Endothelial cell of umbilical vein (primary cell): ENCODE data around the gene FATE1. TPM values are rescaled to one million over a fixed set of nuclear protein-coding genes. Genes with fewer than 3 reads are reported as not detected.

Experiments
- BruUV-seq: library from RNA; stranded (reverse); fragments of 400-500 nt; replicated peaks from 2 replicates; lab custom pipeline; 2021; lab: Mats Ljungman, UMichigan
- CTCF ChIA-PET: fragments of 300-600, 350-600 bp; sonication (Branson Sonifier 250); formaldehyde crosslinking; loops from one replicate; lab custom pipeline; 2021; ENCODE audit warnings: antibody characterized with exemption, inconsistent platforms; lab: Charles Lee
- POLR2A ChIA-PET: fragments of 300-600, 350-600 bp; sonication (Branson Sonifier 250); formaldehyde crosslinking; loops from one replicate; lab custom pipeline; 2021; ENCODE audit warnings: antibody characterized with exemption, inconsistent platforms; lab: Charles Lee
- DNase-seq: peaks from one replicate; pipeline ENCODE4 v3.0.0-alpha.2; 2011; ENCODE audit warnings: low read depth, low spot score
- FAIRE-seq: peaks from 2 replicates; lab custom pipeline; 2011; peaks lifted over from hg19 to GRCh38; lab: Jason Lieb, UNC
- H2AFZ ChIP-seq: 2 replicates; pipeline ENCODE4 v1.6.0; 2012; ENCODE audit warnings: low read depth, low read length, control low read depth, inconsistent platforms
- H3K27ac ChIP-seq: 2 replicates; pipeline ENCODE4 v1.5.1; 2011; ENCODE audit warnings: low read depth, mild to moderate bottlenecking, control low read depth, low read length, moderate library complexity; ENCODE audit not compliant: insufficient read depth
- H3K27me3 ChIP-seq, 2 experiments: 2 replicates each; pipeline versions ENCODE4 v1.6.0 to v1.6.1; 2011; ENCODE audit warnings: low read length in 2 of 2, mixed read lengths in 1 of 2; ENCODE audit not compliant: control insufficient read depth in 2 of 2, insufficient read depth in 2 of 2
- H3K36me3 ChIP-seq, 2 experiments: 2 replicates in 1 of 2; 3 replicates in 1 of 2; pipeline ENCODE4 v1.5.1; 2011; ENCODE audit warnings: low read length in 2 of 2, mild to moderate bottlenecking in 1 of 2, moderate library complexity in 1 of 2; ENCODE audit not compliant: control insufficient read depth in 2 of 2, insufficient read depth in 2 of 2; ENCODE audit errors: extremely low read depth in 1 of 2
- H3K4me1 ChIP-seq: 3 replicates; pipeline ENCODE4 v1.5.1; 2011; ENCODE audit warnings: mild to moderate bottlenecking, low read length; ENCODE audit not compliant: control insufficient read depth, insufficient read depth; ENCODE audit errors: extremely low read depth
- H3K4me2 ChIP-seq: 2 replicates; pipeline ENCODE4 v1.6.1; 2011; ENCODE audit warnings: low read length, control low read depth, mixed read lengths; ENCODE audit not compliant: insufficient read depth
- H3K4me3 ChIP-seq, 3 experiments: fragments of 200-600 bp in 1 of 3; sonication (generic), shearing (Covaris generic) in 1 of 3; replicated peaks in 1 of 3; 2 replicates each; pipeline ENCODE4 v1.5.1; 2011 to 2016; ENCODE audit warnings: control low read depth in 3 of 3, low read length in 3 of 3, mild to moderate bottlenecking in 2 of 3, inconsistent platforms in 1 of 3, low read depth in 1 of 3, moderate library complexity in 1 of 3; ENCODE audit not compliant: insufficient read depth in 1 of 3
- H3K79me2 ChIP-seq: 2 replicates; pipeline ENCODE4 v1.6.0; 2012; ENCODE audit warnings: low read length, inconsistent platforms; ENCODE audit not compliant: control insufficient read depth, insufficient read depth
- H3K9ac ChIP-seq: replicated peaks from 2 replicates; pipeline ENCODE3; 2011; ENCODE audit warnings: low read length, control low read depth; ENCODE audit not compliant: insufficient read depth; ENCODE audit errors: extremely low read depth
- H3K9me1 ChIP-seq: replicated peaks from 3 replicates; pipeline ENCODE4 v1.6.0; 2011; ENCODE audit warnings: mild to moderate bottlenecking, low read length; ENCODE audit not compliant: control insufficient read depth, insufficient read depth; ENCODE audit errors: extremely low read depth
- H3K9me3 ChIP-seq: replicated peaks from 2 replicates; pipeline ENCODE4 v1.5.1; 2012; ENCODE audit warnings: low read length, inconsistent platforms; ENCODE audit not compliant: control insufficient read depth, insufficient read depth
- H4K20me1 ChIP-seq: replicated peaks from 2 replicates; pipeline ENCODE3; 2011; ENCODE audit warnings: mild to moderate bottlenecking, low read length; ENCODE audit not compliant: control insufficient read depth, insufficient read depth; ENCODE audit errors: extremely low read depth
- JUN ChIP-seq: IDR thresholded peaks from 2 replicates; pipeline ENCODE4 v1.6.1; 2011; ENCODE audit warnings: borderline replicate concordance, low read depth; ENCODE audit not compliant: insufficient read length, insufficient read depth
- MAX ChIP-seq: IDR thresholded peaks from 2 replicates; pipeline ENCODE4 v1.6.1; 2011; ENCODE audit not compliant: insufficient read depth, insufficient read length
- MYC ChIP-seq: IDR thresholded peaks from one replicate; pipeline ENCODE4 v1.6.1; 2011; ENCODE audit warnings: mild to moderate bottlenecking, low read depth, low read length
- dilution Hi-C: fragments of 300-500 bp; cut with MboI; formaldehyde crosslinking; loops from one replicate; pipeline ENCODE4 v1.15.0; 2019; ENCODE audit warnings: low sequenced_read_pairs; ENCODE audit not compliant: extremely low pct_ligation_motif_present
- intact Hi-C: fragments of 100-400 bp; cut with micrococcal nuclease; formaldehyde crosslinking; loops from one replicate; pipeline ENCODE4 v1.10.0; 2022
- polyA plus RNA-seq, 4 experiments: library from polyadenylated mRNA; depleted of rRNA in 3 of 4; stranded (reverse) in 3 of 4; unstranded in 1 of 4; fragments of >200 nt; gene quantifications; 2 replicates each; pipeline versions ENCODE4 v1.2.1 to v1.2.3, GENCODE V29; 2011 to 2012; ENCODE audit warnings: missing spikeins in 1 of 4
- total RNA-seq: library from RNA; stranded (reverse); gene quantifications from 2 replicates; pipeline ENCODE4 v1.2.3, GENCODE V29; 2021
- TF ChIP-seq, protein P1 (sequence below), 2 donors: IDR thresholded peaks; 1 replicate in 1 of 2; 2 replicates in 1 of 2; pipeline ENCODE4 v1.5.1; 2011; ENCODE audit warnings: low read length in 2 of 2, mild to moderate bottlenecking in 2 of 2, moderate library complexity in 2 of 2, control low read depth in 1 of 2, inconsistent platforms in 1 of 2, low read depth in 1 of 2; ENCODE audit not compliant: insufficient read depth in 1 of 2; ENCODE audit errors: extremely low read depth in 1 of 2

The FATE1 gene
- total and polyA plus RNA-seq, 2 donors (not counting 3 experiments of a cell fraction or from before 2014, with no cell fraction given), result not detected

DNA sequence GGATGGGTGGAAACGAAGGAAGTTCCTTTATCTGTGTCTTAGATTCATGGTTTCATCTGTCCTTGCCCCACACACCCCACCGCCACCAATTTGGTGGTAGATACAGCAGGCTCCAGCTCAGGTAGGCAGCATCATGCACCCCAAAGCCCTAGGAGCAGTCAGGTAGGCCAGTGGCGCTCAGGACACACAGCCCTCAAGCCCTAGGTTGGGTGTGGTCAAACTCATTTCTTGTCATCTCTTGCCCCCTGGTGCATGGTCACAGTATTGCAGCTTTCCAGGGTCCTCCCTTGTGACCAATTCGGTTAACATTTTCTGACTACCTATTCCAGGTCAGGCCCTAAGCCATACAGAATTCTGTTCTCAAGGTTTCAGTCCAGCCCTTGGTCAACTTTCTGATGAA, 35.0 kb upstream of the FATE1 start:
- DNase-seq, result peak; percentile 6

DNA sequence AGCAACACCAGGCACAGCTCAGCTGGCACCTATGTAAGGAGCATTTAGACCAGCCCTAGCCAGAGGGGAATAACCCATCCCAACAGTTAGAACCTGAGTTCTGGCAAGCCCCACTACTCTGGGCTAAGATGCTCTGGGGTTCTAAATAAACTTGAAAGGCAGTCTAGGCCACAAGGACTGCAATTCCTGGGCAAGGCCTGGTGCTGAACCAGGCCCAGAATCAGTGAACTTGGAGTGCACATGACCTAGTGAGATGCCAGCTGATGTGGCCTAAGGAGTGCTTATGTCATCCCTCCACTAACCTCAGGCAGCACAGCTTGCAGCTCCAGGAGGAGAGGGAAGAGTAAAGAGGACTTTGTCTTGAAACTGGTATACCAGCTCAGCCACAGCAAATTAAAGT, 28.2 kb upstream of the FATE1 start:
- Histone ChIP-seq H3K27me3 (no peaks in the 10 kb centered on the region), H3K4me2 (no peak overlapping the region), H3K4me1 (no peaks in the 10 kb centered on the region), H3K36me3 (no peaks in the 10 kb centered on the region), H3K9me1 (no peaks in the 10 kb centered on the region), H3K79me2 (no peaks in the 10 kb centered on the region), H3K9me3 (no peaks in the 10 kb centered on the region), H2AFZ (no peak overlapping the region), H4K20me1 (no peaks in the 10 kb centered on the region), H3K9ac (no peak overlapping the region), H3K4me3 (no peak overlapping the region), H3K27ac (no peak overlapping the region)
- DNase-seq, result no peak
- ChIA-PET POLR2A (no interaction called here), CTCF (no interaction called here)
- no TSS peak for BruUV-seq
- dilution Hi-C loops, result no loop called here
- no peak for FAIRE-seq
- TF ChIP-seq MYC, result no peak
- TF ChIP-seq, protein P1, sequence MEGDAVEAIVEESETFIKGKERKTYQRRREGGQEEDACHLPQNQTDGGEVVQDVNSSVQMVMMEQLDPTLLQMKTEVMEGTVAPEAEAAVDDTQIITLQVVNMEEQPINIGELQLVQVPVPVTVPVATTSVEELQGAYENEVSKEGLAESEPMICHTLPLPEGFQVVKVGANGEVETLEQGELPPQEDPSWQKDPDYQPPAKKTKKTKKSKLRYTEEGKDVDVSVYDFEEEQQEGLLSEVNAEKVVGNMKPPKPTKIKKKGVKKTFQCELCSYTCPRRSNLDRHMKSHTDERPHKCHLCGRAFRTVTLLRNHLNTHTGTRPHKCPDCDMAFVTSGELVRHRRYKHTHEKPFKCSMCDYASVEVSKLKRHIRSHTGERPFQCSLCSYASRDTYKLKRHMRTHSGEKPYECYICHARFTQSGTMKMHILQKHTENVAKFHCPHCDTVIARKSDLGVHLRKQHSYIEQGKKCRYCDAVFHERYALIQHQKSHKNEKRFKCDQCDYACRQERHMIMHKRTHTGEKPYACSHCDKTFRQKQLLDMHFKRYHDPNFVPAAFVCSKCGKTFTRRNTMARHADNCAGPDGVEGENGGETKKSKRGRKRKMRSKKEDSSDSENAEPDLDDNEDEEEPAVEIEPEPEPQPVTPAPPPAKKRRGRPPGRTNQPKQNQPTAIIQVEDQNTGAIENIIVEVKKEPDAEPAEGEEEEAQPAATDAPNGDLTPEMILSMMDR (IDR thresholded peaks at IDR 0.05; ENCODE audit: extremely low read depth in 1 of 2, insufficient read depth in 1 of 2, low read depth in 1 of 2, low read length in 2 of 2), result no peak
- intact Hi-C loops, result no loop called here

More for the DNA sequence above, 35.0 kb upstream of the FATE1 start:
- Histone ChIP-seq H3K4me2 (no peak overlapping the region), H3K79me2 (no peaks in the 10 kb centered on the region), H4K20me1 (no peaks in the 10 kb centered on the region), H3K27ac (no peak overlapping the region), H3K9me3 (no peaks in the 10 kb centered on the region), H3K9me1 (no peaks in the 10 kb centered on the region), H3K27me3 (no peaks in the 10 kb centered on the region), H3K4me3 (no peak overlapping the region), H3K9ac (no peak overlapping the region), H3K4me1 (no peaks in the 10 kb centered on the region), H2AFZ (no peak overlapping the region), H3K36me3 (no peaks in the 10 kb centered on the region)
- POLR2A ChIA-PET, result no interaction called here
- TF ChIP-seq MAX, result no peak
- TF ChIP-seq JUN, result no peak
- TF ChIP-seq, protein P1 (IDR thresholded peaks at IDR 0.05; ENCODE audit: extremely low read depth in 1 of 2, insufficient read depth in 1 of 2, low read depth in 1 of 2, low read length in 2 of 2), result peak; percentile 24 to 44
- CTCF ChIA-PET, result interaction anchor here (0.9 to 1.6 kb wide), 2 partner anchors 529 to 533 kb away, joined by 3 to 6 read pairs; no protein-coding TSS in a partner anchor
- peak; percentile 72 for FAIRE-seq
- intact Hi-C loops, result no loop called here
- no TSS peak for BruUV-seq
- dilution Hi-C loops, result no loop called here
